Measurements from ENCODE around the gene DCAF6.

DNA sequence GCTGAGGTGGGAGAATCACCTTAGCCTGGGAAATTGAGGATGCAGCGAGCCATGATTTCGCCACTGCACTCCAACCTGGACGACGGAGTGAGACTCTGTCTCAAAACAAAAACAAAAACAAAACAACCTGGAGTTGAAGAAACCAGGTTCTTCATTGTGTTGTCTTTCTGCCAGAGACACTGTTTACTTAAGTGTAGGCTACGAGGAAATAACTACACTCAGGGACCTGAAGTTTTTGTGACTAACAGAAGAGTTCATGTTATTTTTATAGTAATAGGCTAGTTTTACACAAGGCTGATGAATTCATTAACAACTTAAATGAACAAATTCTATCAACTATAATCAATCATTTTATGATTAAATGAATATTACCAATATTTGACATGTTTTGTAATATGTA lies 98.9 kb downstream of the DCAF6 start:
- TF ChIP-seq POLR2A (IDR thresholded peaks at IDR 0.05; ENCODE audit: low read length) (no peak), GATA1 (IDR thresholded peaks at IDR 0.05; ENCODE audit: low read depth, low read length) (no peak)
